ENCODE measurements around the gene SCN4A.

SCN4A gene

DNA sequence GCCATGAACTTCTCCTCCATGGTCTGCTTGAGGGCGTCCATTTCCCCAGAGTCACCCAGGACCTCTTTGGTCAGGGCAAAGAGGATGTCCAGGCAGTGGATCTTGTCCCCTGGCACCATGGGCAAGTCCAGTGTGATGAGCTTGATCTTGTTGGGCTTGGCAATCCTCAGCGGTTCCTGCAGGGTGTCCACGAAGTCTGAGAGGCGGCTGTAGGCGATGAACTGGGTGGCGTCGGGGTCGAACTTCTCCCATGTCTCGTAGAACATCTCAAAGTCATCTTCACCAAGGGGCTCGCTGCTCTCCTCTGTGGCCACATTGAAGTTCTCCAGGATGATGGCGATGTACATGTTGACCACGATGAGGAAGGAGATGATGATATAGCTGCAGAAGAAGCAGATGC lies 31.6 kb downstream of the SCN4A start:
- Histone ChIP-seq H3K27me3 (ENCODE audit: insufficient read depth, low read length, poor library complexity) (no peaks in the 10 kb centered on the region), H3K9ac (ENCODE audit: low read depth, low read length) (no peak overlapping the region), H3K36me3 (ENCODE audit: insufficient read depth, low read length) (no peaks in the 10 kb centered on the region), H3K4me2 (ENCODE audit: insufficient read depth, low read length) (no peak overlapping the region), H3K27ac (ENCODE audit: low read length) (no peak overlapping the region), H3K4me3 (ENCODE audit: low read depth in 1 of 2, low read length in 2 of 2) (no peak overlapping the region), H3K79me2 (ENCODE audit: insufficient read depth, low read length) (no peaks in the 10 kb centered on the region), H2AFZ (ENCODE audit: low read depth, low read length) (no peak overlapping the region), H3K4me1 (ENCODE audit: insufficient read depth, low read length) (no peaks in the 10 kb centered on the region), H4K20me1 (ENCODE audit: insufficient read depth, low read length) (no peaks in the 10 kb centered on the region), H3K9me3 (ENCODE audit: insufficient read depth, low read length, severe bottlenecking) (no peaks in the 10 kb centered on the region)
- no peak for DNase-seq
- no peak for TF ChIP-seq EZH2 (IDR thresholded peaks at IDR 0.05; ENCODE audit: borderline replicate concordance, low read depth, low read length, severe bottlenecking)
- TF ChIP-seq, protein P1, sequence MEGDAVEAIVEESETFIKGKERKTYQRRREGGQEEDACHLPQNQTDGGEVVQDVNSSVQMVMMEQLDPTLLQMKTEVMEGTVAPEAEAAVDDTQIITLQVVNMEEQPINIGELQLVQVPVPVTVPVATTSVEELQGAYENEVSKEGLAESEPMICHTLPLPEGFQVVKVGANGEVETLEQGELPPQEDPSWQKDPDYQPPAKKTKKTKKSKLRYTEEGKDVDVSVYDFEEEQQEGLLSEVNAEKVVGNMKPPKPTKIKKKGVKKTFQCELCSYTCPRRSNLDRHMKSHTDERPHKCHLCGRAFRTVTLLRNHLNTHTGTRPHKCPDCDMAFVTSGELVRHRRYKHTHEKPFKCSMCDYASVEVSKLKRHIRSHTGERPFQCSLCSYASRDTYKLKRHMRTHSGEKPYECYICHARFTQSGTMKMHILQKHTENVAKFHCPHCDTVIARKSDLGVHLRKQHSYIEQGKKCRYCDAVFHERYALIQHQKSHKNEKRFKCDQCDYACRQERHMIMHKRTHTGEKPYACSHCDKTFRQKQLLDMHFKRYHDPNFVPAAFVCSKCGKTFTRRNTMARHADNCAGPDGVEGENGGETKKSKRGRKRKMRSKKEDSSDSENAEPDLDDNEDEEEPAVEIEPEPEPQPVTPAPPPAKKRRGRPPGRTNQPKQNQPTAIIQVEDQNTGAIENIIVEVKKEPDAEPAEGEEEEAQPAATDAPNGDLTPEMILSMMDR (IDR thresholded peaks at IDR 0.05; ENCODE audit: borderline replicate concordance, extremely low read depth, low read length, poor library complexity, severe bottlenecking) = no peak
- no peak for ATAC-seq (ENCODE audit: insufficient read depth, low read depth)

DNA sequence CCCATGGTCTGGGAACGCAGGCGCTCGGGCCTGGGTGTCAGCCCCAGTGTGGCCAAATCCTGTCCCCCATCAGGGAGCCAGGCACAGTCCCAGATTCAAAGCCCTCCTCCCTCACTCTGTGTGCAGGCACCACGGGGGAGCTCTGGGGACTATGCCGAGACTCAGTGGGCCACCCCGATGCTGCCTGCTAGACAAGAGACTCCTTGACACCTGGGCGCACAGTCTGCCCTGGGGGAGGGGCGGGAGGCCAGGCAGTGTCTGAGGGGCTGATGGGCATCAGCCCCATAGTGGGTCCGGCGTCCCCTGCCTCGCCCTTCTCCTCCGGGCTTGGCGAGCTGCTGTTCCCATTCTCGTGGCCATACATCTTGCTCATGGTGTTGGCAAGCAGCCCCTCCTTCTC lies 32.1 kb downstream of the SCN4A start:
- ATAC-seq (ENCODE audit: insufficient read depth, low read depth) (no peak), DNase-seq (no peak)
- H3K4me1 ChIP-seq (ENCODE audit: insufficient read depth, low read length) = no peaks in the 10 kb centered on the region
- no peaks in the 10 kb centered on the region for H3K27me3 ChIP-seq (ENCODE audit: insufficient read depth, low read length, poor library complexity)
- no peaks in the 10 kb centered on the region for H3K79me2 ChIP-seq (ENCODE audit: insufficient read depth, low read length)
- TF ChIP-seq EZH2 (IDR thresholded peaks at IDR 0.05; ENCODE audit: borderline replicate concordance, low read depth, low read length, severe bottlenecking) = no peak
- TF ChIP-seq, protein P1 (IDR thresholded peaks at IDR 0.05; ENCODE audit: borderline replicate concordance, extremely low read depth, low read length, poor library complexity, severe bottlenecking) = no peak
- no peak overlapping the region for H3K4me2 ChIP-seq (ENCODE audit: insufficient read depth, low read length)
- no peak overlapping the region for H2AFZ ChIP-seq (ENCODE audit: low read depth, low read length)
- no peak overlapping the region for H3K27ac ChIP-seq (ENCODE audit: low read length)
- H3K36me3 ChIP-seq (ENCODE audit: insufficient read depth, low read length) = no peaks in the 10 kb centered on the region
- no peak overlapping the region for H3K4me3 ChIP-seq (ENCODE audit: low read depth in 1 of 2, low read length in 2 of 2)
- H3K9me3 ChIP-seq (ENCODE audit: insufficient read depth, low read length, severe bottlenecking) = no peaks in the 10 kb centered on the region
- no peaks in the 10 kb centered on the region for H4K20me1 ChIP-seq (ENCODE audit: insufficient read depth, low read length)
- no peak overlapping the region for H3K9ac ChIP-seq (ENCODE audit: low read depth, low read length)

DNA sequence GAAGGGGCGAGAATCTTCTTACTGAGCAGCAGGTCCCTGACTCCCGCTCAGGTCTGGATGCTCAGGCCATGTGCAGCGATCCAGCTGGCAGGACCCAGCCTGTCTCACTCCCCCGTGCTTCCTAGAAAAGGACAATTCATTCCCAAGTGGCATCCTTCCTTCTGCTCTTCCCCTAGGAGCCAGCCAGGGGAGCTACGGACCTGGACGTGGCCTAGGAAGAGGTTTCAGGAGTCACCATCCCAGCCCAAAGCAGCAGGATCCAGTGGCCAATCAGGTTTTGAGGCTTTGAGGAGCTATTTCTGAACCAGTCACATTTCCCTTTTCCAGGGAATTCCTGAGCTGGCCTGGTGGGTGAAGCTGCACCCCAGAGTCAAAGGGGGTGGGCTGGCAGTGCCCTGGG lies 32.8 kb downstream of the SCN4A start:
- no peak overlapping the region for H3K4me2 ChIP-seq (ENCODE audit: insufficient read depth, low read length)
- no peak overlapping the region for H3K9ac ChIP-seq (ENCODE audit: low read depth, low read length)
- no peak for DNase-seq
- H3K4me3 ChIP-seq (ENCODE audit: low read depth in 1 of 2, low read length in 2 of 2) = no peak overlapping the region
- no peaks in the 10 kb centered on the region for H3K4me1 ChIP-seq (ENCODE audit: insufficient read depth, low read length)
- H4K20me1 ChIP-seq (ENCODE audit: insufficient read depth, low read length) = no peaks in the 10 kb centered on the region
- ATAC-seq (ENCODE audit: insufficient read depth, low read depth) = no peak
- H3K27ac ChIP-seq (ENCODE audit: low read length) = no peak overlapping the region
- H2AFZ ChIP-seq (ENCODE audit: low read depth, low read length) = no peak overlapping the region
- no peaks in the 10 kb centered on the region for H3K36me3 ChIP-seq (ENCODE audit: insufficient read depth, low read length)
- H3K79me2 ChIP-seq (ENCODE audit: insufficient read depth, low read length) = no peaks in the 10 kb centered on the region
- H3K9me3 ChIP-seq (ENCODE audit: insufficient read depth, low read length, severe bottlenecking) = no peaks in the 10 kb centered on the region
- TF ChIP-seq, protein P1 (IDR thresholded peaks at IDR 0.05; ENCODE audit: borderline replicate concordance, extremely low read depth, low read length, poor library complexity, severe bottlenecking) = no peak
- no peak for TF ChIP-seq EZH2 (IDR thresholded peaks at IDR 0.05; ENCODE audit: borderline replicate concordance, low read depth, low read length, severe bottlenecking)
- H3K27me3 ChIP-seq (ENCODE audit: insufficient read depth, low read length, poor library complexity) = no peaks in the 10 kb centered on the region

DNA sequence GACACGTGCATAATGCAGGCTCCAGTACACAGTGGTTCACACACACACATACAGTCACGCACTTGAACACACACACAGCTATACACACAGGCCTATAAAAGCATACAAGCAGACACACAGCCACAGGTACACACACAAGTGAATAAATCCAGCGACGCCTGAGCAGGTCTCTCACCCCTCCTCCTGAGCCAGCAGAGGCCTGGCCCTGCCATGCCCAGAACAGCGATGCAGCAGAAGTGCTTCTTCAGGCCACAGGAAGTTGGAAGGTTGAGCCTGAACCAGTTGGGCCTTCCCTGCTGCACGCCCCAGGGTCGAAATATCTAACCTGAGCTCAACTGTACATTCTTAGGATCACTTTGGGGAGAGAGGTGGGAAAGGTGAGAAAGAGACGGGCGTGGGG lies 33.3 kb downstream of the SCN4A start:
- Histone ChIP-seq H3K9me3 (ENCODE audit: insufficient read depth, low read length, severe bottlenecking) (no peaks in the 10 kb centered on the region), H3K4me2 (ENCODE audit: insufficient read depth, low read length) (no peak overlapping the region), H3K27ac (ENCODE audit: low read length) (no peak overlapping the region), H3K9ac (ENCODE audit: low read depth, low read length) (no peak overlapping the region), H3K27me3 (ENCODE audit: insufficient read depth, low read length, poor library complexity) (no peaks in the 10 kb centered on the region), H3K36me3 (ENCODE audit: insufficient read depth, low read length) (no peaks in the 10 kb centered on the region), H3K4me3 (ENCODE audit: low read depth in 1 of 2, low read length in 2 of 2) (no peak overlapping the region), H2AFZ (ENCODE audit: low read depth, low read length) (no peak overlapping the region), H4K20me1 (ENCODE audit: insufficient read depth, low read length) (no peaks in the 10 kb centered on the region), H3K79me2 (ENCODE audit: insufficient read depth, low read length) (no peaks in the 10 kb centered on the region), H3K4me1 (ENCODE audit: insufficient read depth, low read length) (no peaks in the 10 kb centered on the region)
- TF ChIP-seq, protein P1 (IDR thresholded peaks at IDR 0.05; ENCODE audit: borderline replicate concordance, extremely low read depth, low read length, poor library complexity, severe bottlenecking) = no peak
- no peak for TF ChIP-seq EZH2 (IDR thresholded peaks at IDR 0.05; ENCODE audit: borderline replicate concordance, low read depth, low read length, severe bottlenecking)
- DNase-seq (no peak), ATAC-seq (ENCODE audit: insufficient read depth, low read depth) (no peak)

All from DND-41 (cell line).